Sigmoid colon (tissue), 7 donors: Measurements from ENCODE around the gene KCNQ5. TPM values are rescaled to one million over a fixed set of nuclear protein-coding genes. Genes with fewer than 3 reads are reported as not detected.
"Not testable (repeated sequence)": the region's sequence is repeated elsewhere in the genome, so short reads cannot be mapped to it uniquely, and the experiment has no call there.

ENCODE experiments used
- DNase-seq: peaks from one replicate; pipeline ENCODE4 v3.0.0-alpha.2; 2019
- H3K27ac ChIP-seq, 4 donors: fragments of 200-600 bp; sonication (generic); one replicate each; pipeline ENCODE4 v1.5.1; 2016 to 2019; ENCODE audit warnings: mild to moderate bottlenecking in 1 of 4
- H3K27me3 ChIP-seq, 3 donors: fragments of 200-600 bp; sonication (generic); one replicate each; pipeline ENCODE4 v1.5.1; 2019; ENCODE audit warnings: mild to moderate bottlenecking in 1 of 3
- H3K36me3 ChIP-seq, 4 donors: fragments of 200-600 bp; sonication (generic); one replicate each; pipeline ENCODE4 v1.5.1; 2016 to 2019
- H3K4me1 ChIP-seq, 4 donors: fragments of 200-600 bp; sonication (generic); one replicate each; pipeline ENCODE4 v1.5.1; 2017 to 2019
- H3K4me3 ChIP-seq, 4 donors: fragments of 200-600 bp; sonication (generic); one replicate each; pipeline ENCODE4 v1.5.1; 2017 to 2019; ENCODE audit warnings: mild to moderate bottlenecking in 2 of 4, moderate library complexity in 1 of 4
- H3K9me3 ChIP-seq, 4 donors: fragments of 200-600 bp in 3 of 4; sonication (generic) in 3 of 4; one replicate each; pipeline versions ENCODE4 v1.5.1 to v1.6.1; 2013 to 2019
- CTCF ChIP-seq, 4 experiments: fragments of 450-650 bp in 3 of 4; fragments of 200-600 bp in 1 of 4; IDR thresholded peaks; one replicate each; pipeline ENCODE4 v1.5.1; 2016 to 2019; ENCODE audit warnings: antibody characterized with exemption in 4 of 4, mild to moderate bottlenecking in 3 of 4, moderate library complexity in 2 of 4
- EP300 ChIP-seq, 4 donors: sonication (generic); formaldehyde crosslinking; IDR thresholded peaks; one replicate each; pipeline ENCODE4 v1.6.1; 2017; ENCODE audit warnings: antibody characterized with exemption in 4 of 4
- POLR2A ChIP-seq, 2 donors: fragments of 450-650 bp; IDR thresholded peaks; one replicate each; pipeline ENCODE4 v1.6.1; 2016; ENCODE audit warnings: antibody characterized with exemption in 2 of 2, mild to moderate bottlenecking in 2 of 2, moderate library complexity in 2 of 2
- POLR2AphosphoS5 ChIP-seq, 4 donors: sonication (generic); formaldehyde crosslinking; IDR thresholded peaks; one replicate each; pipeline ENCODE4 v1.6.1; 2017; ENCODE audit warnings: antibody characterized with exemption in 4 of 4
- WGBS, 2 donors: extraction: QIAGEN DNeasy Blood & Tissue Kit; methylation state at CpG; one replicate each; pipeline ENCODE4 v1.1.7; 2013; 5-methylcytosine and 5-hydroxymethylcytosine counted together
- intact Hi-C: fragments of 100-400 bp; cut with DNase I; formaldehyde crosslinking; loops from one replicate; pipeline ENCODE4 v1.15.1; 2023
- polyA plus RNA-seq, 3 donors: library from polyadenylated mRNA; stranded (reverse); fragments of 200-250 nt; gene quantifications; one replicate each; pipeline ENCODE4 v1.2.3, GENCODE V29; 2013
- total RNA-seq, 4 donors: library from RNA; depleted of rRNA; stranded (reverse); fragments of >200 nt; gene quantifications; one replicate each; pipeline ENCODE4 v1.1.0, GENCODE V29; 2016
- donor health status: healthy with polysubstance abuse.
- donor health status: Bipolar disorder and iron deficiency.
- donor health status: healthy.

KCNQ5 gene
- 1 to 10 TPM in 3 of 4 donors, under 1 TPM in 1; 0.49 to 2.1 (median 1.4) TPM for total RNA-seq
- polyA plus RNA-seq, result 1 to 10 TPM in 1 of 3 donors, not detected in 2; 1.1 TPM

- 1 to 8% methylated on average over 58 of the region's 58 CpGs for WGBS, 2 donors
- H3K4me3 ChIP-seq, result peak within 1 kb of the TSS; percentile 11 to 54 (median 50)
- H3K4me1 ChIP-seq, result peaks cover 0 to 39% (median 36%) of the 10 kb centered on the region in 4 donors
- H3K27ac ChIP-seq, result no peak within 1 kb of the TSS
- H3K9me3 ChIP-seq, result no peaks in the 10 kb centered on the region
- H3K36me3 ChIP-seq, result no peaks in the 10 kb centered on the region
- TF ChIP-seq POLR2A (IDR thresholded peaks at IDR 0.05), result no peak
- no peak for TF ChIP-seq EP300 (IDR thresholded peaks at IDR 0.05)
- no peak for TF ChIP-seq POLR2AphosphoS5 (IDR thresholded peaks at IDR 0.05)
- TF ChIP-seq CTCF (IDR thresholded peaks at IDR 0.05), result no peak
- intact Hi-C loops, result loop anchor here (5.0 kb wide), 1 partner anchor 506 kb away; no protein-coding TSS in a partner anchor
- no peak for DNase-seq
- H3K27me3 ChIP-seq, result peaks cover 13 to 50% (median 39%) of the 10 kb centered on the region in 3 donors
Measured at GRCh38 chr6:72621291-72622093, at the start of gene KCNQ5. Gene KCNQ5, plus strand, starts transcription at chr6:72622064.

GRCh38 chr6:72579865-72580264 is 42.0 kb upstream of the KCNQ5 start:
- TF ChIP-seq CTCF (IDR thresholded peaks at IDR 0.05) (no peak), POLR2AphosphoS5 (IDR thresholded peaks at IDR 0.05) (no peak)
- no peaks in the 10 kb centered on the region for H3K4me1 ChIP-seq
- WGBS, 2 donors, result 74 to 90% methylated on average over 2 of the region's 2 CpGs
- no peak overlapping the region for H3K27ac ChIP-seq
- intact Hi-C loops, result no loop called here
- no peak overlapping the region for H3K4me3 ChIP-seq
- H3K9me3 ChIP-seq, result no peaks in the 10 kb centered on the region
- no peaks in the 10 kb centered on the region for H3K36me3 ChIP-seq
- no peak for DNase-seq
- no peaks in the 10 kb centered on the region for H3K27me3 ChIP-seq

- no peak for TF ChIP-seq POLR2A (IDR thresholded peaks at IDR 0.05)
- no peak for TF ChIP-seq EP300 (IDR thresholded peaks at IDR 0.05)
- TF ChIP-seq CTCF (IDR thresholded peaks at IDR 0.05), result no peak
- TF ChIP-seq POLR2AphosphoS5 (IDR thresholded peaks at IDR 0.05), result no peak
- Histone ChIP-seq H3K4me1 (no peaks in the 10 kb centered on the region), H3K4me3 (no peak overlapping the region), H3K9me3 (no peaks in the 10 kb centered on the region), H3K36me3 (no peaks in the 10 kb centered on the region), H3K27ac (no peak overlapping the region), H3K27me3 (no peaks in the 10 kb centered on the region)
- DNase-seq, result no peak
- WGBS, 2 donors, result 27 to 32% methylated on average over 6 of the region's 6 CpGs
- intact Hi-C loops, result no loop called here
Measured at GRCh38 chr6:72580281-72580940, 41.5 kb upstream of the KCNQ5 start.

- WGBS, 2 donors, result 88 to 89% methylated on average over 2 of the region's 2 CpGs
- H3K4me1 ChIP-seq, DNase-seq, H3K27ac ChIP-seq, H3K4me3 ChIP-seq, H3K36me3 ChIP-seq, H3K9me3 ChIP-seq, H3K27me3 ChIP-seq, intact Hi-C loops: not testable (repeated sequence)
Measured at GRCh38 chr6:72580950-72581349, 40.9 kb upstream of the KCNQ5 start.

GRCh38 chr6:72588155-72588554 is 33.7 kb upstream of the KCNQ5 start:
- Histone ChIP-seq H3K9me3 (no peaks in the 10 kb centered on the region), H3K27ac (no peak overlapping the region), H3K4me1 (no peaks in the 10 kb centered on the region), H3K4me3 (no peak overlapping the region), H3K27me3 (no peaks in the 10 kb centered on the region), H3K36me3 (no peaks in the 10 kb centered on the region)
- no peak for DNase-seq
- intact Hi-C loops, result no loop called here
- WGBS, 2 donors, result 83 to 89% methylated on average over 7 of the region's 7 CpGs
- no peak for TF ChIP-seq CTCF (IDR thresholded peaks at IDR 0.05)
- TF ChIP-seq POLR2AphosphoS5 (IDR thresholded peaks at IDR 0.05), result no peak
- TF ChIP-seq POLR2A (IDR thresholded peaks at IDR 0.05), result no peak
- TF ChIP-seq EP300 (IDR thresholded peaks at IDR 0.05), result no peak
